Measurements from ENCODE around the gene DNAH2. TPM values are rescaled to one million over a fixed set of nuclear protein-coding genes. Genes with fewer than 3 reads are reported as not detected.
"Not testable (repeated sequence)": the region's sequence is repeated elsewhere in the genome, so short reads cannot be mapped to it uniquely, and the experiment has no call there.

DNAH2 gene
- total RNA-seq, 5 donors from 2014 or later (not counting 1 experiment from before 2014, with no cell fraction given), result not detected

- POLR2A ChIA-PET; H3K9me3 Mint-ChIP-seq; H3K27ac ChIP-seq (ENCODE audit: low read length); H3K27me3 Mint-ChIP-seq; H3K27ac Mint-ChIP-seq; H3K9me3 ChIP-seq; ATAC-seq (replicated peaks in 1 of 4); H3K27me3 ChIP-seq (replicated peaks in 1 of 2; ENCODE audit: control insufficient read depth in 2 of 2, extremely low read depth in 1 of 2, insufficient read depth in 2 of 2, low read length in 1 of 2); H3K4me3 ChIP-seq (ENCODE audit: control insufficient read depth in 1 of 2, extremely low read depth in 1 of 2, low read length in 1 of 2); H3K36me3 Mint-ChIP-seq; H3K36me3 ChIP-seq (ENCODE audit: control insufficient read depth in 2 of 2, extremely low read depth in 1 of 2, insufficient read depth in 1 of 2, low read length in 1 of 2); H3K4me3 Mint-ChIP-seq; DNase-seq: not testable (repeated sequence)
- H3K4me1 Mint-ChIP-seq, result peaks cover 28 to 35% (median 31%) of the 10 kb centered on the region in 3 donors
- CTCF ChIA-PET, result interaction anchor here (0.6 to 1.4 kb wide), 3 partner anchors 31 to 177 kb away, joined by 3 to 11 read pairs (median 4); no protein-coding TSS in a partner anchor
- no CpG with 5 or more reads among the region's 5 CpGs for WGBS (ENCODE audit: insufficient coverage)
- H3K4me1 ChIP-seq (ENCODE audit: control insufficient read depth in 1 of 2, extremely low read depth in 1 of 2, insufficient read depth in 2 of 2, low read length in 2 of 2), result peaks cover 14 to 21% of the 10 kb centered on the region in 2 experiments
These were observed 146.8 kb downstream of the DNAH2 start for GRCh38 chr17:7864384-7864783.

GRCh38 chr17:7864995-7865650, 147.6 kb downstream of the DNAH2 start:
- peaks cover 14 to 21% of the 10 kb centered on the region in 2 experiments for H3K4me1 ChIP-seq (ENCODE audit: control insufficient read depth in 1 of 2, extremely low read depth in 1 of 2, insufficient read depth in 2 of 2, low read length in 2 of 2)
- no peaks in the 10 kb centered on the region for H3K27me3 ChIP-seq (replicated peaks in 1 of 2; ENCODE audit: control insufficient read depth in 2 of 2, extremely low read depth in 1 of 2, insufficient read depth in 2 of 2, low read length in 1 of 2)
- no peak overlapping the region for H3K4me3 ChIP-seq (ENCODE audit: control insufficient read depth in 1 of 2, extremely low read depth in 1 of 2, low read length in 1 of 2)
- H3K4me1 Mint-ChIP-seq, result peaks cover 32 to 35% (median 33%) of the 10 kb centered on the region in 3 donors
- CTCF ChIA-PET, result interaction anchor here (0.7 to 1.1 kb wide), 4 partner anchors 46 to 120 kb away, joined by 3 to 5 read pairs (median 4); partner anchors contain the start of gene CNTROB (in 1 of the 2)
- H3K27ac ChIP-seq (ENCODE audit: low read length), result no peak overlapping the region
- POLR2A ChIA-PET, result interaction anchor here in 1 of 2 donors (0.7 kb wide), 1 partner anchor 26 kb away, joined by 8 read pairs; no protein-coding TSS in a partner anchor
- H3K36me3 Mint-ChIP-seq, result no peaks in the 10 kb centered on the region
- DNase-seq (no peak), ATAC-seq (replicated peaks in 1 of 4) (no peak)
- no peaks in the 10 kb centered on the region for H3K9me3 Mint-ChIP-seq
- H3K27me3 Mint-ChIP-seq, result no peaks in the 10 kb centered on the region
- H3K4me3 Mint-ChIP-seq, result no peak overlapping the region
- peak overlapping the region in 1 of 2 donors; percentile 42 for H3K27ac Mint-ChIP-seq
- no peaks in the 10 kb centered on the region for H3K9me3 ChIP-seq
- WGBS (ENCODE audit: insufficient coverage), result 100% methylated on average over 1 of the region's 5 CpGs
- peaks cover 2 to 11% of the 10 kb centered on the region in 2 donors for H3K36me3 ChIP-seq (ENCODE audit: control insufficient read depth in 2 of 2, extremely low read depth in 1 of 2, insufficient read depth in 1 of 2, low read length in 1 of 2)

GRCh38 chr17:7867881-7868329, 150.4 kb downstream of the DNAH2 start:
- Histone ChIP-seq H3K27ac (ENCODE audit: low read length) (peak overlapping the region; percentile 44), H3K36me3 (ENCODE audit: control insufficient read depth in 2 of 2, extremely low read depth in 1 of 2, insufficient read depth in 1 of 2, low read length in 1 of 2) (peaks cover 2 to 9% of the 10 kb centered on the region in 2 donors), H3K9me3 (no peaks in the 10 kb centered on the region), H3K4me3 (ENCODE audit: control insufficient read depth in 1 of 2, extremely low read depth in 1 of 2, low read length in 1 of 2) (peak overlapping the region in 1 of 2 donors; percentile 2), H3K4me1 (ENCODE audit: control insufficient read depth in 1 of 2, extremely low read depth in 1 of 2, insufficient read depth in 2 of 2, low read length in 2 of 2) (peaks cover 14 to 21% of the 10 kb centered on the region in 2 experiments), H3K27me3 (replicated peaks in 1 of 2; ENCODE audit: control insufficient read depth in 2 of 2, extremely low read depth in 1 of 2, insufficient read depth in 2 of 2, low read length in 1 of 2) (no peaks in the 10 kb centered on the region)
- ChIA-PET CTCF (interaction anchor here in 1 of 2 donors (1.1 to 1.6 kb wide), 5 partner anchors 10 to 124 kb away, joined by 3 to 7 read pairs (median 3); partner anchors contain the start of gene NAA38), POLR2A (no interaction called here)
- Mint-ChIP-seq H3K4me3 (peak overlapping the region; percentile 21 to 68 (median 24)), H3K9me3 (no peaks in the 10 kb centered on the region), H3K27ac (peak overlapping the region; percentile 89 to 93), H3K27me3 (no peaks in the 10 kb centered on the region), H3K4me1 (peaks cover 30 to 38% (median 34%) of the 10 kb centered on the region in 3 donors), H3K36me3 (peaks cover 7% of the 10 kb centered on the region)
- DNase-seq, result peak in 1 of 35 experiments; percentile 48
- 32% methylated on average over 5 of the region's 5 CpGs for WGBS (ENCODE audit: insufficient coverage)
- peak; percentile 84 to 99 (median 89) for ATAC-seq (replicated peaks in 1 of 4)

GRCh38 chr17:7873051-7873450, 155.5 kb downstream of the DNAH2 start:
- Mint-ChIP-seq H3K27me3 (no peaks in the 10 kb centered on the region), H3K9me3 (no peaks in the 10 kb centered on the region), H3K36me3 (peaks cover 13% of the 10 kb centered on the region), H3K27ac (no peak overlapping the region), H3K4me3 (no peak overlapping the region), H3K4me1 (peaks cover 21 to 35% (median 28%) of the 10 kb centered on the region in 3 donors)
- ATAC-seq (replicated peaks in 1 of 4) (no peak), DNase-seq (no peak)
- ChIA-PET CTCF (no interaction called here), POLR2A (no interaction called here)
- Histone ChIP-seq H3K4me3 (ENCODE audit: control insufficient read depth in 1 of 2, extremely low read depth in 1 of 2, low read length in 1 of 2) (no peak overlapping the region), H3K27me3 (replicated peaks in 1 of 2; ENCODE audit: control insufficient read depth in 2 of 2, extremely low read depth in 1 of 2, insufficient read depth in 2 of 2, low read length in 1 of 2) (no peaks in the 10 kb centered on the region), H3K36me3 (ENCODE audit: control insufficient read depth in 2 of 2, extremely low read depth in 1 of 2, insufficient read depth in 1 of 2, low read length in 1 of 2) (peaks cover 0 to 4% of the 10 kb centered on the region in 2 donors), H3K9me3 (no peaks in the 10 kb centered on the region), H3K4me1 (ENCODE audit: control insufficient read depth in 1 of 2, extremely low read depth in 1 of 2, insufficient read depth in 2 of 2, low read length in 2 of 2) (peaks cover 6 to 10% of the 10 kb centered on the region in 2 experiments), H3K27ac (ENCODE audit: low read length) (no peak overlapping the region)
- 86% methylated on average over 4 of the region's 4 CpGs for WGBS (ENCODE audit: insufficient coverage)

- Mint-ChIP-seq H3K4me3 (no peak overlapping the region), H3K36me3 (peaks cover 13% of the 10 kb centered on the region), H3K27ac (peak overlapping the region in 1 of 2 donors; percentile 30), H3K27me3 (no peaks in the 10 kb centered on the region), H3K9me3 (no peaks in the 10 kb centered on the region), H3K4me1 (peaks cover 11 to 21% (median 13%) of the 10 kb centered on the region in 3 donors)
- no peak for DNase-seq
- Histone ChIP-seq H3K9me3 (no peaks in the 10 kb centered on the region), H3K27me3 (replicated peaks in 1 of 2; ENCODE audit: control insufficient read depth in 2 of 2, extremely low read depth in 1 of 2, insufficient read depth in 2 of 2, low read length in 1 of 2) (no peaks in the 10 kb centered on the region), H3K27ac (ENCODE audit: low read length) (no peak overlapping the region), H3K4me3 (ENCODE audit: control insufficient read depth in 1 of 2, extremely low read depth in 1 of 2, low read length in 1 of 2) (no peak overlapping the region), H3K36me3 (ENCODE audit: control insufficient read depth in 2 of 2, extremely low read depth in 1 of 2, insufficient read depth in 1 of 2, low read length in 1 of 2) (peaks cover 0 to 14% of the 10 kb centered on the region in 2 donors), H3K4me1 (ENCODE audit: control insufficient read depth in 1 of 2, extremely low read depth in 1 of 2, insufficient read depth in 2 of 2, low read length in 2 of 2) (peaks cover 4 to 12% of the 10 kb centered on the region in 2 experiments)
- WGBS (ENCODE audit: insufficient coverage), result 50% methylated on average over 1 of the region's 2 CpGs
- no peak for ATAC-seq (replicated peaks in 1 of 4)
- ChIA-PET POLR2A (no interaction called here), CTCF (interaction anchor here in 1 of 2 donors (0.5 to 0.9 kb wide), 2 partner anchors 22 to 53 kb away, joined by 3 read pairs; no protein-coding TSS in a partner anchor)
These were observed 158.3 kb downstream of the DNAH2 start for GRCh38 chr17:7875804-7876370.

GRCh38 chr17:7878234-7878633, 160.7 kb downstream of the DNAH2 start:
- Mint-ChIP-seq H3K36me3 (peaks cover 6% of the 10 kb centered on the region), H3K4me3 (no peak overlapping the region), H3K9me3 (no peaks in the 10 kb centered on the region), H3K27ac (no peak overlapping the region), H3K27me3 (no peaks in the 10 kb centered on the region), H3K4me1 (peaks cover 10 to 12% (median 11%) of the 10 kb centered on the region in 3 donors)
- POLR2A ChIA-PET, result no interaction called here
- no peak overlapping the region for H3K4me3 ChIP-seq (ENCODE audit: control insufficient read depth in 1 of 2, extremely low read depth in 1 of 2, low read length in 1 of 2)
- DNase-seq, result no peak
- 100% methylated on average over 3 of the region's 7 CpGs for WGBS (ENCODE audit: insufficient coverage)
- no peak for ATAC-seq (replicated peaks in 1 of 4)
- peaks cover 0 to 18% of the 10 kb centered on the region in 2 donors for H3K36me3 ChIP-seq (ENCODE audit: control insufficient read depth in 2 of 2, extremely low read depth in 1 of 2, insufficient read depth in 1 of 2, low read length in 1 of 2)
- CTCF ChIA-PET, result interaction anchor here in 1 of 2 donors (0.6 to 1.0 kb wide), 2 partner anchors 10 to 206 kb away, joined by 3 to 5 read pairs; no protein-coding TSS in a partner anchor
- H3K9me3 ChIP-seq, result no peaks in the 10 kb centered on the region
- no peaks in the 10 kb centered on the region for H3K27me3 ChIP-seq (replicated peaks in 1 of 2; ENCODE audit: control insufficient read depth in 2 of 2, extremely low read depth in 1 of 2, insufficient read depth in 2 of 2, low read length in 1 of 2)
- no peak overlapping the region for H3K27ac ChIP-seq (ENCODE audit: low read length)
- H3K4me1 ChIP-seq (ENCODE audit: control insufficient read depth in 1 of 2, extremely low read depth in 1 of 2, insufficient read depth in 2 of 2, low read length in 2 of 2), result peaks cover 24 to 35% of the 10 kb centered on the region in 2 experiments

Data from T-cell (primary cell).